Hepatocyte (in vitro differentiated cells): ENCODE results near the gene ZSCAN10.

Experiments
- EZH2phosphoT487 ChIP-seq: fragments of 200-600 bp; sonication (generic); IDR thresholded peaks from one replicate; pipeline ENCODE4 v1.6.1; 2018; ENCODE audit warnings: antibody characterized with exemption, mild to moderate bottlenecking, low read depth, moderate library complexity; ENCODE audit not compliant: unreplicated experiment, severe bottlenecking
- TF ChIP-seq, protein P1 (sequence below): fragments of 200-600 bp; sonication (generic); IDR thresholded peaks from 2 replicates; pipeline ENCODE4 v1.5.1; 2016; ENCODE audit warnings: antibody characterized with exemption, mild to moderate bottlenecking; ENCODE audit not compliant: poor library complexity

DNA sequence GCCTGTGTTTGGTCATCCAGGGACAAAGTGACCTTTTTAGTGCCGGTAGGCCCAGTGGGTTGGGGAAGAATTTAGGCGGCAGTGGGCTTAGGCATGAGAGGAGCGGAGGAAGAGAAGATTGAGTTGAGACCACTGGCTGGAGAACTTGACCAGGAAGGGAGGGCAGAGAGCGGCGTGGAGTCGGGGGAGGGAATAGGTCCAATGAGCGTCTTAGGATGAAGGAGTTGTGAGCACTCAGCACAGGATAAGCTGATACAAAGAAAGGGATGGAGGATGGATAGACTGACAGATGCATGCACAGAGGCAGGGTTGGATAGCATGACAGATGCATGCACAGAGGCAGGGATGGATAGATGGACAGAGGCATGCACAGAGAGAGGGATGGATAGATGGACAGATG is 25.6 kb downstream of the ZSCAN10 start:
- no peak for TF ChIP-seq EZH2phosphoT487
- TF ChIP-seq, protein P1, sequence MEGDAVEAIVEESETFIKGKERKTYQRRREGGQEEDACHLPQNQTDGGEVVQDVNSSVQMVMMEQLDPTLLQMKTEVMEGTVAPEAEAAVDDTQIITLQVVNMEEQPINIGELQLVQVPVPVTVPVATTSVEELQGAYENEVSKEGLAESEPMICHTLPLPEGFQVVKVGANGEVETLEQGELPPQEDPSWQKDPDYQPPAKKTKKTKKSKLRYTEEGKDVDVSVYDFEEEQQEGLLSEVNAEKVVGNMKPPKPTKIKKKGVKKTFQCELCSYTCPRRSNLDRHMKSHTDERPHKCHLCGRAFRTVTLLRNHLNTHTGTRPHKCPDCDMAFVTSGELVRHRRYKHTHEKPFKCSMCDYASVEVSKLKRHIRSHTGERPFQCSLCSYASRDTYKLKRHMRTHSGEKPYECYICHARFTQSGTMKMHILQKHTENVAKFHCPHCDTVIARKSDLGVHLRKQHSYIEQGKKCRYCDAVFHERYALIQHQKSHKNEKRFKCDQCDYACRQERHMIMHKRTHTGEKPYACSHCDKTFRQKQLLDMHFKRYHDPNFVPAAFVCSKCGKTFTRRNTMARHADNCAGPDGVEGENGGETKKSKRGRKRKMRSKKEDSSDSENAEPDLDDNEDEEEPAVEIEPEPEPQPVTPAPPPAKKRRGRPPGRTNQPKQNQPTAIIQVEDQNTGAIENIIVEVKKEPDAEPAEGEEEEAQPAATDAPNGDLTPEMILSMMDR, result no peak
